Ovary (tissue), 3 donors: ENCODE results near the gene TECR.

ENCODE experiments used
- CTCF ChIP-seq, 3 donors: fragments of 450-650 bp in 2 of 3; fragments of 200-600 bp in 1 of 3; IDR thresholded peaks; one replicate each; pipeline versions ENCODE4 v1.5.1 to v1.8.0; 2016 to 2022; ENCODE audit warnings: antibody characterized with exemption in 3 of 3, mild to moderate bottlenecking in 1 of 3
- EP300 ChIP-seq: sonication (generic); formaldehyde crosslinking; IDR thresholded peaks from one replicate; pipeline ENCODE4 v1.6.1; 2017; ENCODE audit warnings: antibody characterized with exemption
- POLR2A ChIP-seq: fragments of 450-650 bp; IDR thresholded peaks from one replicate; pipeline ENCODE4 v1.6.1; 2017; ENCODE audit warnings: antibody characterized with exemption, mild to moderate bottlenecking, moderate library complexity
- donor health status: DM: no; HTN: no; CAD: no.

GRCh38 chr19:14544977-14545715 lies 15.8 kb downstream of the TECR start:
- TF ChIP-seq CTCF (IDR thresholded peaks at IDR 0.05) (no peak), POLR2A (no peak), EP300 (no peak)
